Measurements from ENCODE around the gene GCM1. TPM values are rescaled to one million over a fixed set of nuclear protein-coding genes. Genes with fewer than 3 reads are reported as not detected.

The GCM1 gene
- total and polyA plus RNA-seq, 8 donors: 0.05 TPM; not detected in 7

DNA sequence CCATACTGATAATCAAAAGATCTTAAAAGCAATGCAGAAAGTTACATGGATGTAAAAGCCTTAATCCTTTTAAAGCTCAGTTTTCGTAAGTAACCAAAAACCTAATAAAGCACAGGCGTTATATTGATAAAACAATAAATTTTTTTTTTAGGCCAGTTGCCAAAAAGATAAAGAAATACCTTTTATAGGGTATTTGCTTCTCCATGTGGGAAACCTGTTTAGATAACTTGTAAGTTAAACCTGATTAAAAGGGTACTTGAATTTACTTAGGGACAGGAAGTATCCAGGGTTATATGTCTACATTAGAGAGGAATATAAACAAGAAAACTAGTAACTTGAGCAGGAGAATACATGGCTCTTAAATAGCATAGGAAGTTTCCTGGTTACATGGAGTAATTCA is 62.3 kb downstream of the GCM1 start:
- no peak for TF ChIP-seq POLR2A (IDR thresholded peaks at IDR 0.05)
- no peak for TF ChIP-seq POLR2AphosphoS5 (IDR thresholded peaks at IDR 0.05)
- TF ChIP-seq, protein P1, sequence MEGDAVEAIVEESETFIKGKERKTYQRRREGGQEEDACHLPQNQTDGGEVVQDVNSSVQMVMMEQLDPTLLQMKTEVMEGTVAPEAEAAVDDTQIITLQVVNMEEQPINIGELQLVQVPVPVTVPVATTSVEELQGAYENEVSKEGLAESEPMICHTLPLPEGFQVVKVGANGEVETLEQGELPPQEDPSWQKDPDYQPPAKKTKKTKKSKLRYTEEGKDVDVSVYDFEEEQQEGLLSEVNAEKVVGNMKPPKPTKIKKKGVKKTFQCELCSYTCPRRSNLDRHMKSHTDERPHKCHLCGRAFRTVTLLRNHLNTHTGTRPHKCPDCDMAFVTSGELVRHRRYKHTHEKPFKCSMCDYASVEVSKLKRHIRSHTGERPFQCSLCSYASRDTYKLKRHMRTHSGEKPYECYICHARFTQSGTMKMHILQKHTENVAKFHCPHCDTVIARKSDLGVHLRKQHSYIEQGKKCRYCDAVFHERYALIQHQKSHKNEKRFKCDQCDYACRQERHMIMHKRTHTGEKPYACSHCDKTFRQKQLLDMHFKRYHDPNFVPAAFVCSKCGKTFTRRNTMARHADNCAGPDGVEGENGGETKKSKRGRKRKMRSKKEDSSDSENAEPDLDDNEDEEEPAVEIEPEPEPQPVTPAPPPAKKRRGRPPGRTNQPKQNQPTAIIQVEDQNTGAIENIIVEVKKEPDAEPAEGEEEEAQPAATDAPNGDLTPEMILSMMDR (IDR thresholded peaks at IDR 0.05): no peak
- no peak for TF ChIP-seq EP300 (IDR thresholded peaks at IDR 0.05)
- Histone ChIP-seq H3K4me3 (no peak overlapping the region), H3K27me3 (no peaks in the 10 kb centered on the region), H3K9me3 (no peaks in the 10 kb centered on the region), H3K4me1 (peaks cover 0 to 8% (median 0%) of the 10 kb centered on the region in 4 donors), H3K36me3 (peaks cover 55 to 97% (median 96%) of the 10 kb centered on the region in 4 donors), H3K27ac (peak overlapping the region in 1 of 5 donors; percentile 16)
- intact Hi-C loops (cut with DNase I; ENCODE audit: low total_unique reads): no loop called here
- WGBS, 5 donors: 15 to 31% (median 23%) methylated on average over 2 of the region's 2 CpGs
- no peak for DNase-seq

DNA sequence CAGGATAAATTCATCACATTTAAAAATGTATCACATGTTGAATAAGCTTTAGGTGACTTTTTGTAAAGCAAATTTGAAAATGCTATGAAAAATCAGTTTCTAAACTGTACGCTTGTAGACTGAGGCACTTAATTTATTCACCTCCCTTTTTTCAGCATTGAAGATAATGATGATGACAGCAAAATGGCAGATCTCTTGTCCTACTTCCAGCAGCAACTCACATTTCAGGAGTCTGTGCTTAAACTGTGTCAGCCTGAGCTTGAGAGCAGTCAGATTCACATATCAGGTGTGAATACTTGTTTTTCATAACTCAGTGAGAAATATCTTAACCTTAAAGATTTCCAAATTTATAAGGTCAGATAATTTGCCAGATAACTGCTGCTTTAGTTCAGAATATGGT is 67.8 kb downstream of the GCM1 start:
- intact Hi-C loops (cut with DNase I; ENCODE audit: low total_unique reads): no loop called here
- no peak overlapping the region for H3K4me3 ChIP-seq
- 89 to 100% (median 98%) methylated on average over 1 of the region's 1 CpG for WGBS, 5 donors
- H3K36me3 ChIP-seq: peaks cover 66 to 100% (median 99%) of the 10 kb centered on the region in 4 donors
- H3K27ac ChIP-seq: no peak overlapping the region
- TF ChIP-seq POLR2A (IDR thresholded peaks at IDR 0.05): no peak
- TF ChIP-seq POLR2AphosphoS5 (IDR thresholded peaks at IDR 0.05): no peak
- no peak for TF ChIP-seq EP300 (IDR thresholded peaks at IDR 0.05)
- TF ChIP-seq, protein P1 (IDR thresholded peaks at IDR 0.05): no peak
- no peak for DNase-seq
- H3K9me3 ChIP-seq: no peaks in the 10 kb centered on the region
- H3K4me1 ChIP-seq: peaks cover 0 to 3% (median 0%) of the 10 kb centered on the region in 4 donors
- no peaks in the 10 kb centered on the region for H3K27me3 ChIP-seq

Small RNAs within 50 kb of the gene (small RNA-seq; reads per million reads assigned to genes)
- gene RN7SL244P: 0 reads per million in 4 donors
- 0 reads per million in 4 donors for gene RNU6-464P

Other genes with a start within 250 kb of the GCM1 start
- gene GSTA3, start 239.1 kb downstream of the GCM1 start, total RNA-seq: not detected
- 1 to 10 TPM in 2 of 3 donors, under 1 TPM in 1; 1.00 to 8.9 (median 2.3) TPM for gene GSTA3, start 239.1 kb downstream of the GCM1 start, polyA plus RNA-seq
- gene GSTA4, start 153.6 kb downstream of the GCM1 start, total RNA-seq: 100 to 1,000 TPM in 2 of 5 donors, 10 to 100 TPM in 2, 1 to 10 TPM in 1; 5.2 to 105 (median 62.4) TPM
- gene GSTA4, start 153.6 kb downstream of the GCM1 start, polyA plus RNA-seq: 10 to 100 TPM; 41.6 to 54.8 (median 42.7) TPM
- gene CILK1, start 87.0 kb downstream of the GCM1 start, total RNA-seq: 10 to 100 TPM in 3 of 5 donors, 1 to 10 TPM in 2; 6.4 to 31.6 (median 18.3) TPM
- 10 to 100 TPM in 1 of 3 donors, 1 to 10 TPM in 2; 4.2 to 12.1 (median 7.2) TPM for gene CILK1, start 87.0 kb downstream of the GCM1 start, polyA plus RNA-seq
- gene FBXO9, start 83.4 kb downstream of the GCM1 start, total RNA-seq: 100 to 1,000 TPM in 1 of 5 donors, 10 to 100 TPM in 4; 53.1 to 119 (median 67.1) TPM
- gene FBXO9, start 83.4 kb downstream of the GCM1 start, polyA plus RNA-seq: 10 to 100 TPM; 33.9 to 45.4 (median 42.2) TPM
- gene ELOVL5, start 200.1 kb upstream of the GCM1 start, total RNA-seq: 10 to 100 TPM in 4 of 5 donors, 1 to 10 TPM in 1; 2.6 to 57.8 (median 25.4) TPM
- 10 to 100 TPM in 1 of 3 donors, 1 to 10 TPM in 2; 7.2 to 13.5 (median 8.7) TPM for gene ELOVL5, start 200.1 kb upstream of the GCM1 start, polyA plus RNA-seq

Measured in stomach (tissue), 9 donors.